ENCODE results near the gene CDKAL1. TPM values are rescaled to one million over a fixed set of nuclear protein-coding genes. Genes with fewer than 3 reads are reported as not detected.

Gene CDKAL1
- total RNA-seq, 1 experiment from 2014 or later: 21.8 TPM

DNA sequence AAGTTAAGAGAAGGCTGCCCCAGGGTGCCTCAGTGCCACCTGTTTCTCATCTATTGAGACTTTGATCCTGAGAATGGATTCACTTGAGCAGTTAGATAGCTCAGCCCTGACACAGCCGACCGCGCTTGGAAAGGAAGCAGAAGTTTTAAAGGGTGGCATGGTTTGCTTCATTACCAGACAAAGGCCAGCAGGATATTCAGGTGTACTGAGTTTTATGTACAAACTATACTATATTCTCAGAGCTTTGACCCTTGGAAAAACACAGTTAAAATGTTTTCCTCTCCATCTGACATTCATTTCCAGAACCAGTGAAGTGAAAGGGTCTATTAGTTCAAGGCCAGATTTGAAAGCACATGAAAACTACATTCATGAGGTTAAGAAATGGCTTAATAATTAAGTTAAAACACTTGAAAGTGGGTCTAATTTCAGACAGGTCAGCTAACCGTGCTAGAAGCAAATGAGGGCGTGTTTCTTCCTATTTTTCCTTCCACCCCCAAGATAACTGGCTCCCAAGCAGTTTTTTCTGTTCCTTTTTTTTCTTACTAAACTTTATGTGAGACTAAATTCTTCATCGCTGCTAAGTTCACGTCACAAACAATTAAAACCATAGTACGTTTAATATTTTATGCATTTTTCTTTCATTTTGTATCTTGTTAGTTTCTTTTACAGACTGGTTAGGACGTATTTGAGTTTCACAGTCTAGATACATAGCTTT is 674.0 kb downstream of the CDKAL1 start:
- Histone ChIP-seq H3K36me3 (no peaks in the 10 kb centered on the region), H3K4me3 (no peak overlapping the region), H3K4me1 (no peaks in the 10 kb centered on the region), H3K9me3 (replicated peaks) (no peaks in the 10 kb centered on the region), H3K27ac (no peak overlapping the region), H3K27me3 (no peaks in the 10 kb centered on the region)
- no peak for DNase-seq

DNA sequence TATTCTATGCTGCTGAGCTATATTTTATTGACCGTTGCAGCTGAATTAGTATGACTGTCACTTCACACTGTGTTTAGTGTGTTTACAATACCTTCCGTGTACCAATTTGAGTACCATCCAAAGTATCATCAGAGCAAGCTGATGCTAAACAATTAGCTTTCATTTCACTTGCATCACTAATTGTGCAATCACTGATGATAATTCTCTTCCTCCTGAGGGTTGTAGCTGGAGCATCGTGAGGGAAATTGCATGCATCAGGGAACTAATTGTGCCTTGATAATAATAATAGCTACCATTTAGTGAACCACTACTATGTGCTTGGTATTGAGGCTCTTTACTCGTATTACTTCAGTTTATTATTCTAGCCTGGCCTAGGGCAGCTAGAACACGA is 674.5 kb downstream of the CDKAL1 start:
- no peaks in the 10 kb centered on the region for H3K4me1 ChIP-seq
- H3K36me3 ChIP-seq: no peaks in the 10 kb centered on the region
- H3K4me3 ChIP-seq: no peak overlapping the region
- H3K27me3 ChIP-seq: no peaks in the 10 kb centered on the region
- DNase-seq: no peak
- no peak overlapping the region for H3K27ac ChIP-seq
- no peaks in the 10 kb centered on the region for H3K9me3 ChIP-seq (replicated peaks)

GRCh38 chr6:21213492-21213891 is 679.2 kb downstream of the CDKAL1 start:
- no peaks in the 10 kb centered on the region for H3K36me3 ChIP-seq
- no peaks in the 10 kb centered on the region for H3K9me3 ChIP-seq (replicated peaks)
- H3K27me3 ChIP-seq: no peaks in the 10 kb centered on the region
- H3K27ac ChIP-seq: no peak overlapping the region
- no peak overlapping the region for H3K4me3 ChIP-seq
- DNase-seq: no peak
- no peaks in the 10 kb centered on the region for H3K4me1 ChIP-seq

- no peak for DNase-seq
- Histone ChIP-seq H3K4me3 (no peak overlapping the region), H3K36me3 (no peaks in the 10 kb centered on the region), H3K4me1 (no peaks in the 10 kb centered on the region), H3K27me3 (no peaks in the 10 kb centered on the region), H3K9me3 (replicated peaks) (no peaks in the 10 kb centered on the region), H3K27ac (no peak overlapping the region)
Observed at GRCh38 chr6:21214738-21215448, 680.6 kb downstream of the CDKAL1 start.

DNA sequence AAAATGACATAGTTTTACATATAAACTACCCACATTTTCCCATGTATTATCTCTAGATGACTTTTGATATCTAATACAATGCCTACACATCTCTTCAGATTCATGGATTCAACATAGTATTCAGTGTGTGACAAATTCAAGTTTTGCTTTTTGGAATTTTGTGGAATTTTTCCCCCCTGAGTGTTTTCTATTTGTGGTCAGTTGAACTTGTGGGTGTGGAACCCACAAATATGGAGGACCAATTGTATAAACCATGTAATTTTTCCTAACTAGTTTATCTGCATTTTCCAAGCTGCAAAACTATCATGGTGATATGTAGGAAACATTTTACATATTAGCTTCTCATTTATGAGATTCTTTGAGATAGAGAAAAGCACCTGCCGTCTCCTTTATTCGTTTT is 685.0 kb downstream of the CDKAL1 start:
- H3K4me3 ChIP-seq: no peak overlapping the region
- no peak for DNase-seq
- no peaks in the 10 kb centered on the region for H3K27me3 ChIP-seq
- no peaks in the 10 kb centered on the region for H3K36me3 ChIP-seq
- H3K4me1 ChIP-seq: no peaks in the 10 kb centered on the region
- no peaks in the 10 kb centered on the region for H3K9me3 ChIP-seq (replicated peaks)
- H3K27ac ChIP-seq: no peak overlapping the region

DNA sequence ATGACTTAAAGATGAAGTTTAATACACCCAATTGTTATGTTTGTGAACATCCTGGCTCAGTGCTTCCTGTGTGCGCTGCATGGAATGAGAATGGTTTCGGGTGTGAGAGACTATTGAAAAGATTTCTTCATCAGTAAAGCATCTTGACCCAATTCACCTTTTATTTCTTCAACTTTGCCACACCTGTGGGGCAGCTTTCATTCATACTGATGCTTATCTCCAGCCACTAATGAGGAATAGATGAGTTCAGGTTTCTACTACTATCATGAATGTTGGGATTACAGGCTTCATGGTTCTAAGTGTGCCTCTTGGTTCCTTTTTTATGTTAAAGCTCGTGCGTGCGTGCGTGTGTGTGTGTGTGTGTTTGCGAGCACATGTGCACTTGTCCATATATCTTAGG is 685.6 kb downstream of the CDKAL1 start:
- H3K4me3 ChIP-seq: no peak overlapping the region
- no peaks in the 10 kb centered on the region for H3K27me3 ChIP-seq
- no peak for DNase-seq
- H3K27ac ChIP-seq: no peak overlapping the region
- no peaks in the 10 kb centered on the region for H3K9me3 ChIP-seq (replicated peaks)
- no peaks in the 10 kb centered on the region for H3K4me1 ChIP-seq
- H3K36me3 ChIP-seq: no peaks in the 10 kb centered on the region

DNA sequence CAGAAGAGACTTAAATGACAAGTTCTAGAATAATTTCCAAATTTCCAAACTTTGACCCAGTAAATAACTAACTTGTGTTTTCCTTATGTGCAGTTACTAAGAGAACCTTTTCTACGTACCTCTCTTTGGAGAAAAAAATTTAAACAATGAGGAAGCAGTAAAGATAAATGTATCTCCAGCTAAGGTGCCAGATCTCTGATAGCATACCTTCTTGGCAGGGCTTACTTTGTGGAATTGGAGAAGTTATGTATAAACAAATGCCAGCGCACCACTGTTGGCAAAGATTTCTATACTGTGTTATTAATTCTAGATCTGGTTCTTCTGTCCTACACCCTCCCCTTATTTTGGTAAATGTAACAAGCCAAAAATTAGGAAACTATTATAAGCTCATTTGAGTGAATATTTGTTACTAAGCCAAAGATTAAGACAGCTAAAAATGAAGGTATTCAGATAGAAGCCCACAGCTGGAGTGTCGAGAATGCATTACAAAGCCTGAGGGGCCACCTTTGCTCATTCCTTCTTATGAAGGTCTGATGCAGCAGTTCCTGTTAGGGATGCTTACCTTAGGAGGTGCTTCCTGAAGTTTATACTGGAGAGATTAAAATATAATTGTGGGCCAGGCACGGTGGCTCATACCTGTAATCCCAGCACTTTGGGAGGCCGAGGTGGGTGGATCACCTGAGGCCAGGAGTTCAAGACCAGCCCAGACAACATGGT is 686.2 kb downstream of the CDKAL1 start:
- Histone ChIP-seq H3K27ac (no peak overlapping the region), H3K4me1 (no peaks in the 10 kb centered on the region), H3K27me3 (no peaks in the 10 kb centered on the region), H3K4me3 (no peak overlapping the region), H3K36me3 (no peaks in the 10 kb centered on the region), H3K9me3 (replicated peaks) (no peaks in the 10 kb centered on the region)
- no peak for DNase-seq

GRCh38 chr6:21222656-21223055 is 688.4 kb downstream of the CDKAL1 start:
- no peaks in the 10 kb centered on the region for H3K36me3 ChIP-seq
- H3K27ac ChIP-seq: no peak overlapping the region
- no peaks in the 10 kb centered on the region for H3K9me3 ChIP-seq (replicated peaks)

GRCh38 chr6:21225912-21226311 is 691.7 kb downstream of the CDKAL1 start:
- no peaks in the 10 kb centered on the region for H3K27me3 ChIP-seq
- DNase-seq: no peak

More at GRCh38 chr6:21222656-21223055, 688.4 kb downstream of the CDKAL1 start:
- no peaks in the 10 kb centered on the region for H3K4me1 ChIP-seq
- H3K27me3 ChIP-seq: no peaks in the 10 kb centered on the region
- no peak overlapping the region for H3K4me3 ChIP-seq
- DNase-seq: no peak

DNA sequence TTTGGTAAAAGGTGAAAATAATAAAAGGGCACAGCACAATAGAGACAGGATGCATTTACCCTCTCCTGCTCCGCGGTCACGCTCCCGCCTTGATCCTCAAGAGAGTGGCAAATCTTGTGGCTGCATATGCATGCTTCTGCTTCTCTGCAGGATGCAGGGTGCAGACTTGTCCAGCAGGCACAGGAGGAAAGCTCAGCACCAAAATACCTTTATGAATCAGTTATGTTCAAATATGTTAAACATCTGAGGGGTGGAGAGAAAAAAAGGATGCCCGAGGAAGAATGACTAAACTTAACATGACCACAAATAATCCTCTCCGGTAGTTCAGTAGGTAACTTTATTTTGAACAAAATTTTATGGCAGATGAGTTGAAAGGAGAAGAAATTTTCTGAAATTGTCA is 693.2 kb downstream of the CDKAL1 start:
- Histone ChIP-seq H3K9me3 (replicated peaks) (no peaks in the 10 kb centered on the region), H3K4me1 (no peaks in the 10 kb centered on the region), H3K27me3 (no peaks in the 10 kb centered on the region), H3K36me3 (no peaks in the 10 kb centered on the region), H3K4me3 (no peak overlapping the region), H3K27ac (no peak overlapping the region)
- no peak for DNase-seq

More at GRCh38 chr6:21225912-21226311, 691.7 kb downstream of the CDKAL1 start:
- no peaks in the 10 kb centered on the region for H3K9me3 ChIP-seq (replicated peaks)
- H3K36me3 ChIP-seq: no peaks in the 10 kb centered on the region
- H3K4me3 ChIP-seq: no peak overlapping the region
- H3K4me1 ChIP-seq: no peaks in the 10 kb centered on the region
- H3K27ac ChIP-seq: no peak overlapping the region

- Histone ChIP-seq H3K4me1 (no peaks in the 10 kb centered on the region), H3K4me3 (no peak overlapping the region), H3K36me3 (no peaks in the 10 kb centered on the region), H3K9me3 (replicated peaks) (no peaks in the 10 kb centered on the region), H3K27me3 (no peaks in the 10 kb centered on the region), H3K27ac (no peak overlapping the region)
- DNase-seq: no peak
Observed at GRCh38 chr6:21228411-21228810, 694.2 kb downstream of the CDKAL1 start.

- no peaks in the 10 kb centered on the region for H3K27me3 ChIP-seq
- DNase-seq: peak in 1 of 2 experiments; percentile 0
Observed at GRCh38 chr6:21228876-21229460, 694.7 kb downstream of the CDKAL1 start.

GRCh38 chr6:21230536-21230935 is 696.3 kb downstream of the CDKAL1 start:
- no peaks in the 10 kb centered on the region for H3K9me3 ChIP-seq (replicated peaks)
- no peaks in the 10 kb centered on the region for H3K4me1 ChIP-seq
- no peaks in the 10 kb centered on the region for H3K27me3 ChIP-seq
- DNase-seq: no peak
- no peaks in the 10 kb centered on the region for H3K36me3 ChIP-seq
- H3K4me3 ChIP-seq: no peak overlapping the region
- H3K27ac ChIP-seq: no peak overlapping the region

More at GRCh38 chr6:21228876-21229460, 694.7 kb downstream of the CDKAL1 start:
- no peak overlapping the region for H3K27ac ChIP-seq
- H3K4me3 ChIP-seq: no peak overlapping the region
- H3K36me3 ChIP-seq: no peaks in the 10 kb centered on the region
- H3K9me3 ChIP-seq (replicated peaks): no peaks in the 10 kb centered on the region
- no peaks in the 10 kb centered on the region for H3K4me1 ChIP-seq

- Histone ChIP-seq H3K4me1 (no peaks in the 10 kb centered on the region), H3K4me3 (no peak overlapping the region), H3K27me3 (no peaks in the 10 kb centered on the region), H3K9me3 (replicated peaks) (no peaks in the 10 kb centered on the region), H3K27ac (no peak overlapping the region), H3K36me3 (no peaks in the 10 kb centered on the region)
- DNase-seq: no peak
Observed at GRCh38 chr6:21235162-21235561, 700.9 kb downstream of the CDKAL1 start.

GRCh38 chr6:21238208-21238607 is 704.0 kb downstream of the CDKAL1 start:
- Histone ChIP-seq H3K4me1 (no peaks in the 10 kb centered on the region), H3K27ac (no peak overlapping the region), H3K9me3 (replicated peaks) (no peaks in the 10 kb centered on the region), H3K36me3 (no peaks in the 10 kb centered on the region), H3K4me3 (no peak overlapping the region), H3K27me3 (no peaks in the 10 kb centered on the region)
- DNase-seq: no peak
